ENCODE measurements around the gene NAE1. TPM values are rescaled to one million over a fixed set of nuclear protein-coding genes. Genes with fewer than 3 reads are reported as not detected.
A peak's percentile ranks its signal among the peaks of the same experiment; 100 is the strongest.

The NAE1 gene
- 41.8 TPM for total RNA-seq
- long read RNA-seq, transcript NAE1-201 (20 exons, 1,837 nt): major isoform, 28 of 40 reads
- long read RNA-seq, partial matches to known transcripts: 0 of 40 reads
- long read RNA-seq, other reads (novel, unspliced or antisense): 11 of 40 reads

GRCh38 chr16:66830422-66831404, at the start of gene NAE1:
NAE1 (minus strand) TSS chr16:66830976; CDS start chr16:66830899, 77 bp downstream.
- DNase-seq (peak; percentile 94), ATAC-seq (peak; percentile 99)
- Histone ChIP-seq H3K27ac (peak within 1 kb of the TSS; percentile 90), H3K36me3 (peaks cover 23% of the 10 kb centered on the region), H3K9me3 (no peaks in the 10 kb centered on the region), H3K4me3 (peak within 1 kb of the TSS; percentile 88), H3K4me1 (peaks cover 18% of the 10 kb centered on the region), H3K27me3 (no peaks in the 10 kb centered on the region)
- intact Hi-C loops (cut with DNase I): no loop called here
- peak; percentile 97 for TF ChIP-seq CTCF (IDR thresholded peaks at IDR 0.05)

- TF ChIP-seq CTCF (IDR thresholded peaks at IDR 0.05): no peak
- Histone ChIP-seq H3K27me3 (no peaks in the 10 kb centered on the region), H3K4me3 (no peak overlapping the region), H3K9me3 (no peaks in the 10 kb centered on the region), H3K36me3 (no peaks in the 10 kb centered on the region), H3K27ac (no peak overlapping the region), H3K4me1 (peaks cover 27% of the 10 kb centered on the region)
- intact Hi-C loops (cut with DNase I): no loop called here
- DNase-seq: no peak
- no peak for ATAC-seq
These were observed 47.3 kb upstream of the NAE1 start for GRCh38 chr16:66878067-66878466.

- ATAC-seq: no peak
These were observed 43.5 kb upstream of the NAE1 start for GRCh38 chr16:66874079-66874775.

GRCh38 chr16:66873685-66874055, 42.9 kb upstream of the NAE1 start:
- ATAC-seq (no peak), DNase-seq (no peak)
- H3K27me3 ChIP-seq: no peaks in the 10 kb centered on the region
- no peaks in the 10 kb centered on the region for H3K36me3 ChIP-seq
- no peaks in the 10 kb centered on the region for H3K9me3 ChIP-seq
- no peak for TF ChIP-seq CTCF (IDR thresholded peaks at IDR 0.05)
- no peak overlapping the region for H3K4me3 ChIP-seq
- intact Hi-C loops (cut with DNase I): no loop called here
- peaks cover 15% of the 10 kb centered on the region for H3K4me1 ChIP-seq
- H3K27ac ChIP-seq: no peak overlapping the region

More at GRCh38 chr16:66874079-66874775, 43.5 kb upstream of the NAE1 start:
- intact Hi-C loops (cut with DNase I): no loop called here
- no peak for DNase-seq
- H3K36me3 ChIP-seq: no peaks in the 10 kb centered on the region
- no peaks in the 10 kb centered on the region for H3K27me3 ChIP-seq
- H3K4me1 ChIP-seq: peaks cover 15% of the 10 kb centered on the region
- peak overlapping the region; percentile 2 for H3K27ac ChIP-seq
- no peaks in the 10 kb centered on the region for H3K9me3 ChIP-seq
- TF ChIP-seq CTCF (IDR thresholded peaks at IDR 0.05): no peak
- no peak overlapping the region for H3K4me3 ChIP-seq

GRCh38 chr16:66872943-66873684, 42.3 kb upstream of the NAE1 start:
- DNase-seq: peak; percentile 96
- ATAC-seq: peak; percentile 99
- intact Hi-C loops (cut with DNase I): no loop called here
- Histone ChIP-seq H3K4me1 (peaks cover 15% of the 10 kb centered on the region), H3K27me3 (no peaks in the 10 kb centered on the region), H3K27ac (peak overlapping the region; percentile 55), H3K36me3 (no peaks in the 10 kb centered on the region), H3K9me3 (no peaks in the 10 kb centered on the region), H3K4me3 (peak overlapping the region; percentile 47)
- peak; percentile 96 for TF ChIP-seq CTCF (IDR thresholded peaks at IDR 0.05)
